Glutamatergic neuron (in vitro differentiated cells): ENCODE results near the gene MTAP. TPM values are rescaled to one million over a fixed set of nuclear protein-coding genes. Genes with fewer than 3 reads are reported as not detected.

Experiments used
- DNase-seq: peaks from one replicate; pipeline ENCODE4 v3.0.0; 2022
- H3K27ac Mint-ChIP-seq: one replicate; pipeline ENCODE4 v1.8.0; 2020; ENCODE audit warnings: mild to moderate bottlenecking, mixed read lengths, inconsistent platforms; ENCODE audit not compliant: unreplicated experiment
- H3K27me3 Mint-ChIP-seq: one replicate; pipeline ENCODE4 v1.8.0; 2020; ENCODE audit warnings: mild to moderate bottlenecking, moderate library complexity, mixed read lengths, inconsistent platforms; ENCODE audit not compliant: unreplicated experiment
- H3K36me3 Mint-ChIP-seq: one replicate; pipeline ENCODE4 v1.8.0; 2020; ENCODE audit warnings: mild to moderate bottlenecking, mixed read lengths, inconsistent platforms; ENCODE audit not compliant: unreplicated experiment
- H3K4me1 Mint-ChIP-seq: one replicate; pipeline ENCODE4 v1.8.0; 2020; ENCODE audit warnings: mild to moderate bottlenecking, low read depth, mixed read lengths, inconsistent platforms; ENCODE audit not compliant: unreplicated experiment
- H3K4me3 Mint-ChIP-seq: one replicate; pipeline ENCODE4 v1.8.0; 2020; ENCODE audit warnings: mild to moderate bottlenecking, mixed read lengths, inconsistent platforms; ENCODE audit not compliant: unreplicated experiment
- H3K9me3 Mint-ChIP-seq: one replicate; pipeline ENCODE4 v1.8.0; 2020; ENCODE audit warnings: mild to moderate bottlenecking, moderate library complexity, mixed read lengths, inconsistent platforms; ENCODE audit not compliant: unreplicated experiment
- total RNA-seq: library from RNA; stranded (reverse); fragmentation: NEBNext Ultra II Directional; extraction: Animal tissue kit (Norgen Biotek cat#: 25700); gene quantifications from one replicate; pipeline ENCODE4 v1.2.1, GENCODE V29; 2021; ENCODE audit not compliant: unreplicated experiment
- TF ChIP-seq, protein P1 (sequence below): fragments of 200-600 bp; sonication (generic); IDR thresholded peaks from one replicate; pipeline ENCODE4 v1.5.0; 2021; ENCODE audit not compliant: partially characterized antibody, unreplicated experiment

The MTAP gene
- total RNA-seq, 1 donor from 2014 or later, result 48.1 TPM

DNA sequence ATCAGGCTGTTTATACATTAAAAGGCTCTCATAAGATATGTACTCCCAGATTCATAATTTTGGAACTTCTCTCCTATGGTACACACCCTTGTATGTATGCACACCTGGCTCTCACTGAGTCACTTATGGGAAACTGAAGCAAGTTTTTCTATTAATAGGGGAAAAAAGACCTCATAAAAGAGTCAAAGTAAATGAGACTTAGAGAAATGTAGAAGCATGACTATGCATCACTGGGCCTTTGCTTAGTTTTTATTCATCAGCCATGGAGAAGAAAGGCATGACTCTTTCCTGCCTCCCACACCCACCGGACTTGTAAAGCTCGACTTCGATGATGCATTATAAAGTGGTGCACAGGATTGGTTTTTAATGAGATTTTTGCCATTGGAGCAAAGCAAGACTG is 28.2 kb downstream of the MTAP start:
- peaks cover 4% of the 10 kb centered on the region for H3K9me3 Mint-ChIP-seq
- H3K27ac Mint-ChIP-seq, result no peak overlapping the region
- peaks cover 4% of the 10 kb centered on the region for H3K27me3 Mint-ChIP-seq
- no peaks in the 10 kb centered on the region for H3K4me1 Mint-ChIP-seq
- TF ChIP-seq, protein P1, sequence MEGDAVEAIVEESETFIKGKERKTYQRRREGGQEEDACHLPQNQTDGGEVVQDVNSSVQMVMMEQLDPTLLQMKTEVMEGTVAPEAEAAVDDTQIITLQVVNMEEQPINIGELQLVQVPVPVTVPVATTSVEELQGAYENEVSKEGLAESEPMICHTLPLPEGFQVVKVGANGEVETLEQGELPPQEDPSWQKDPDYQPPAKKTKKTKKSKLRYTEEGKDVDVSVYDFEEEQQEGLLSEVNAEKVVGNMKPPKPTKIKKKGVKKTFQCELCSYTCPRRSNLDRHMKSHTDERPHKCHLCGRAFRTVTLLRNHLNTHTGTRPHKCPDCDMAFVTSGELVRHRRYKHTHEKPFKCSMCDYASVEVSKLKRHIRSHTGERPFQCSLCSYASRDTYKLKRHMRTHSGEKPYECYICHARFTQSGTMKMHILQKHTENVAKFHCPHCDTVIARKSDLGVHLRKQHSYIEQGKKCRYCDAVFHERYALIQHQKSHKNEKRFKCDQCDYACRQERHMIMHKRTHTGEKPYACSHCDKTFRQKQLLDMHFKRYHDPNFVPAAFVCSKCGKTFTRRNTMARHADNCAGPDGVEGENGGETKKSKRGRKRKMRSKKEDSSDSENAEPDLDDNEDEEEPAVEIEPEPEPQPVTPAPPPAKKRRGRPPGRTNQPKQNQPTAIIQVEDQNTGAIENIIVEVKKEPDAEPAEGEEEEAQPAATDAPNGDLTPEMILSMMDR, result no peak
- H3K36me3 Mint-ChIP-seq, result peaks cover 4% of the 10 kb centered on the region
- no peak overlapping the region for H3K4me3 Mint-ChIP-seq
- no peak for DNase-seq

DNA sequence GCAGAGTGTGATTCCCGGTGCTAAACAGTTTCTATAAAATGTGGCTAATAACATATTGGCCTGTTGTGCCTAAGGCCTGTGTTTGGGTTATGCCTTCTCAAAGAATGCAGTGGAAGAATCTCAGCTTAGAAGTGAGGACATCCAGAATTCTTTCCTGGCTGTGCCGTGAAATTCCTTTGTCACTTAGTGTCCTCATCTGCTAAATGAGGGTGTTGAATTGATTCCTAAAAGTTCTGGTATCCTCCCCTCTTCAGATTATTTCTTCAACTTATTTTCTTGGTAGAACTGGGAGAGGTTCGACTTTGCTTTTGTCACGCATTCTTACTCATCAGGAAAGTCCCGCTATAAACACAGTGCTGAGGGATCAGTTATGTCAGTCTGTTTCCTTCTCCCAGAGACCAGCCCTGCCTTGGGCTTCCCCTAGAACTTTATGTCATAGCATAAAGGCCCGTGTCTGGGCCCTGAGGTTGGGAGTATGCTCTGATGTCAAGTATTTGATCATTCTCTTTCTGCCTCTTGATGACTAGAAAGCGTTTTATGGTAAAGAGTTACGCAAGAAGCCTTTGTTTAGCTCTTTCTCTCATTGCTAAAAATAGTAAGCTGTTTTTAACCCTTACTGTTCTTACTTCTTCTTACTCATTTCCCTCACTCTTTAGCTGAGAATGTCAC is 29.5 kb downstream of the MTAP start:
- Mint-ChIP-seq H3K9me3 (peaks cover 4% of the 10 kb centered on the region), H3K4me1 (no peaks in the 10 kb centered on the region), H3K36me3 (peaks cover 4% of the 10 kb centered on the region), H3K27ac (no peak overlapping the region), H3K4me3 (no peak overlapping the region), H3K27me3 (peaks cover 2% of the 10 kb centered on the region)
- no peak for DNase-seq
- TF ChIP-seq, protein P1, result no peak

DNA sequence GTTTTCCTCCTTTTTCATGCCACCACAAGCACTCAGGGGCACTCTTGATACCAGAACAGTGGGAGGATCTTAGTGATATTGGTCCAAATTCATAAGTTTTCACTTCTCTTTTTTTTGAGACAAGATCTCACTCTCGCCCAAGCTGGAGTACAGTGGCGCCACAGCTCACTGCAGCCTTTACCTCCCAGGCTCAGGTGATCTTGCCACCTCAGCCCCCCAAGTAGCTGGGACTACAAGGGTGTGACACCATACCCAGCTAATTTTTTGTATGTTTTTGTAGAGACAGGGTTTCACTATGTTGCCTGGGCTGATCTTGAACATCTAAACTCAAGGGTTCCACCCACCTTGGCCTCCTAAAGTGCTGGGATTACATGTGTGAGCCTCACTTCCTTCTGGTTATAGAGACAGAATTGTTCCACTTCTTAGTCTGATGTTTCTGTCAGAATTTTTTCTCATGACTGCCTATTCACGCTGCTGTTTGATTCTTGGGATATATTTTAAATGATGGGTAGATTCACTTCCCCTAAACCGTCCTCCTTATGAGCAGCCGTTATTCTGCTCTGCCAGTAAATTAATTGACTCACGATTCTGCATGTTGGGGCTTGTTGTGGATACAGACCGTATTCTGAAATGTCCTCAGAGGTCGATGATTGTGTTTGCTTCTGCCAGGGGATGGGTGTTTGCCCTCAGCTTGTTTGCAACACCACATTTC is 30.8 kb downstream of the MTAP start:
- Mint-ChIP-seq H3K4me3 (no peak overlapping the region), H3K27me3 (peaks cover 2% of the 10 kb centered on the region), H3K27ac (no peak overlapping the region), H3K36me3 (peaks cover 4% of the 10 kb centered on the region), H3K9me3 (peaks cover 4% of the 10 kb centered on the region), H3K4me1 (no peaks in the 10 kb centered on the region)
- DNase-seq, result no peak
- TF ChIP-seq, protein P1, result no peak

DNA sequence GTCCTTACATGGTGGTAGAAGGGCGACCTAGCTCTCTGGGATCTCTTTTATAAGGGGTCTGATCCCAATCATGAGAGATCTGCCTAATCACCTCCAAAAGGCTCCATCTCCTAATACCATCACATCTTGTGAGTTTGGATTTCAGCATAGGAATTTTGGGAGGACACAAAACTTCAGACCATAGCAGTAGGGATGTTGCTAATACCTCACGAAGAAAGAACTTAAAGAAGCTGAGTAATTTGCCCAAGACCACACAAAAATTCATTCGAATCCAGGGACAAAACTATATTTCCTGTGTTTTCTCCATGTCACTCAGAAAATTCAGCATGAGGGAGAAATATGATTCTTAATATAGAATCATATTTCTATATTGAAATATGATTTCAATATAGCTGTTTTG is 32.7 kb downstream of the MTAP start:
- TF ChIP-seq, protein P1, result no peak
- no peaks in the 10 kb centered on the region for H3K4me1 Mint-ChIP-seq
- H3K27ac Mint-ChIP-seq, result no peak overlapping the region
- DNase-seq, result no peak
- peaks cover 9% of the 10 kb centered on the region for H3K36me3 Mint-ChIP-seq
- H3K9me3 Mint-ChIP-seq, result peaks cover 4% of the 10 kb centered on the region
- peaks cover under 1% of the 10 kb centered on the region for H3K27me3 Mint-ChIP-seq
- no peak overlapping the region for H3K4me3 Mint-ChIP-seq
